ENCODE measurements around the gene FCHSD2. TPM values are rescaled to one million over a fixed set of nuclear protein-coding genes. Genes with fewer than 3 reads are reported as not detected.

FCHSD2 gene
- total and polyA plus RNA-seq, 2 donors from 2014 or later: 8.0 to 58.7 TPM

DNA sequence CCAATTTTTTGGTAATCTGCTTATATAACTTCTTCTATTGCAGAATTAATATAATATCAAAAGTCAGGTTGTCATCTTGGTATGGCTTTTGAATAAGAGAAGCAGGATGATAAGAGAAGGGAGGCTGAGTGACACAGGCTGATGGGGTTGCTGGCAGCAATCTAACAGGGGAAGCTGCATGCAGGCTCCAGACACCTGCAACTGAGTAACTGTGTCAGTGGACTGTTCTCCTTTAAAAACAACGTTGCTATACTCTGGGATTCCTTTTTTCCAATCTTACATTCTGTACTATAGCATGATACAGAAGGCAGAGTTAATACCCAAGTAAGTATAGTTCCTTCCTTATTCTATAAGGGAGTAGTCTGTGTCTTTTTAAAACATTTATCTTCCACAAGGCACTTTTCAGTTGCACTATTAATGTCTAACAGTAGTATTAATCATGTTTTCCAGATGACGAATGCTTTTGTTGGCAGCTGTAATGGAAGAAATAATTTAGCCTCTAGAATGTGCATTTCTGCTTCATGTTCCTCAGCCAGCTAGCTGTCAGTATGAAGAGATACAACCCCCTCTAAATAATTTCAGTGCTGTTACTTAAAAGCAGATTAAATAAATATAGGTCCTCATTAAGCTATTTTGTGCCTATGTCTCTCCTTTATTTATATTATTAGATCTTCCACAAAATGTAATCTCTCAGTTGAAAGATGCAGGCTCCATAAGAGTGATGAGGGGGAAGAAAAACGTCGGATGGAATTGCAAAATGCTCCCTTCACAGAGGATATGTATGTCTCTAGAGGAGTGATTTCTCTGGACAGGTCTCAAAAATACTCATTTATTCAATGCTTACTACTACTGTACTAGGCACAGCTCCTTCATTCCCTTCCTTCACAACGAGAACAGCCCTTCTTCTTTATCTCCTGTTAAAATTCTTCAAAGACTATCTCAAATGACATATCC lies 277.1 kb downstream of the FCHSD2 start:
- Histone ChIP-seq H3K27me3 (ENCODE audit: control insufficient read depth, insufficient read depth, low read length) (no peaks in the 10 kb centered on the region), H3K9ac (ENCODE audit: low read length in 3 of 3) (no peak overlapping the region), H3K27ac (ENCODE audit: low read depth in 2 of 2, low read length in 2 of 2) (no peak overlapping the region), H3K4me1 (ENCODE audit: control insufficient read depth in 2 of 3, insufficient read depth in 2 of 3, low read depth in 1 of 3, low read length in 3 of 3) (no peaks in the 10 kb centered on the region), H3K36me3 (ENCODE audit: control insufficient read depth in 2 of 3, insufficient read depth in 3 of 3, low read length in 3 of 3) (no peaks in the 10 kb centered on the region), H3K9me3 (ENCODE audit: control insufficient read depth in 2 of 3, insufficient read depth in 1 of 3, low read length in 3 of 3) (no peaks in the 10 kb centered on the region), H3K4me3 (ENCODE audit: low read length in 3 of 3) (no peak overlapping the region)
- intact Hi-C loops (cut with DNase I): no loop called here
- FAIRE-seq (no peak), DNase-seq (peak in 2 of 5 donors; percentile 44 to 79)
- TF ChIP-seq, protein P1, sequence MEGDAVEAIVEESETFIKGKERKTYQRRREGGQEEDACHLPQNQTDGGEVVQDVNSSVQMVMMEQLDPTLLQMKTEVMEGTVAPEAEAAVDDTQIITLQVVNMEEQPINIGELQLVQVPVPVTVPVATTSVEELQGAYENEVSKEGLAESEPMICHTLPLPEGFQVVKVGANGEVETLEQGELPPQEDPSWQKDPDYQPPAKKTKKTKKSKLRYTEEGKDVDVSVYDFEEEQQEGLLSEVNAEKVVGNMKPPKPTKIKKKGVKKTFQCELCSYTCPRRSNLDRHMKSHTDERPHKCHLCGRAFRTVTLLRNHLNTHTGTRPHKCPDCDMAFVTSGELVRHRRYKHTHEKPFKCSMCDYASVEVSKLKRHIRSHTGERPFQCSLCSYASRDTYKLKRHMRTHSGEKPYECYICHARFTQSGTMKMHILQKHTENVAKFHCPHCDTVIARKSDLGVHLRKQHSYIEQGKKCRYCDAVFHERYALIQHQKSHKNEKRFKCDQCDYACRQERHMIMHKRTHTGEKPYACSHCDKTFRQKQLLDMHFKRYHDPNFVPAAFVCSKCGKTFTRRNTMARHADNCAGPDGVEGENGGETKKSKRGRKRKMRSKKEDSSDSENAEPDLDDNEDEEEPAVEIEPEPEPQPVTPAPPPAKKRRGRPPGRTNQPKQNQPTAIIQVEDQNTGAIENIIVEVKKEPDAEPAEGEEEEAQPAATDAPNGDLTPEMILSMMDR (IDR thresholded peaks at IDR 0.05; ENCODE audit: borderline replicate concordance, extremely low read depth, insufficient read depth): no peak

GRCh38 chr11:72863916-72864315 lies 278.2 kb downstream of the FCHSD2 start:
- no peak overlapping the region for H3K27ac ChIP-seq (ENCODE audit: low read depth in 2 of 2, low read length in 2 of 2)
- intact Hi-C loops (cut with DNase I): no loop called here
- no peak for DNase-seq

DNA sequence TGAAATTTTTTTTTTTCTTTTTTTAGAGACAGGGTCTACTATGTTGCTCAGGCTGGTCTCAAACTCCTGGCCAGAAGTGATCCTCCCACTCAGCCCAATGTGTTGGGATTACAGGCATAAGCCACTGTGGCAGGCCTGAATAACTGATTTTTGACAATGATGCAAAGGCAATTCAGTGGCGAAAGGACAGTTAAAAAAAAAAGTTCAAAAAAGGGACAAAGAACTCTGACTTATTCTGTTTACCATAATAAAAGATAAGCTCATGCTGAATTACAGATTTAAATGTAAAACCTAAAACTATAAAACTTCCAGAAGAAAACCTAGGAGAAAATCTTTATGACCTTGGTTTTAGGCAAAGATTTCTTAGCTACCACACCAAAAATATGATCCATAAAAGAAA lies 279.0 kb downstream of the FCHSD2 start:
- FAIRE-seq (no peak), DNase-seq (no peak)
- Histone ChIP-seq H3K4me1 (ENCODE audit: control insufficient read depth in 2 of 3, insufficient read depth in 2 of 3, low read depth in 1 of 3, low read length in 3 of 3) (no peaks in the 10 kb centered on the region), H3K9me3 (ENCODE audit: control insufficient read depth in 2 of 3, insufficient read depth in 1 of 3, low read length in 3 of 3) (no peaks in the 10 kb centered on the region), H3K27ac (ENCODE audit: low read depth in 2 of 2, low read length in 2 of 2) (no peak overlapping the region), H3K36me3 (ENCODE audit: control insufficient read depth in 2 of 3, insufficient read depth in 3 of 3, low read length in 3 of 3) (no peaks in the 10 kb centered on the region), H3K9ac (ENCODE audit: low read length in 3 of 3) (no peak overlapping the region), H3K4me3 (ENCODE audit: low read length in 3 of 3) (no peak overlapping the region), H3K27me3 (ENCODE audit: control insufficient read depth, insufficient read depth, low read length) (no peaks in the 10 kb centered on the region)
- intact Hi-C loops (cut with DNase I): no loop called here
- TF ChIP-seq, protein P1 (IDR thresholded peaks at IDR 0.05; ENCODE audit: borderline replicate concordance, extremely low read depth, insufficient read depth): no peak

More at GRCh38 chr11:72863916-72864315, 278.2 kb downstream of the FCHSD2 start:
- no peaks in the 10 kb centered on the region for H3K36me3 ChIP-seq (ENCODE audit: control insufficient read depth in 2 of 3, insufficient read depth in 3 of 3, low read length in 3 of 3)
- no peaks in the 10 kb centered on the region for H3K4me1 ChIP-seq (ENCODE audit: control insufficient read depth in 2 of 3, insufficient read depth in 2 of 3, low read depth in 1 of 3, low read length in 3 of 3)
- no peak overlapping the region for H3K9ac ChIP-seq (ENCODE audit: low read length in 3 of 3)
- H3K9me3 ChIP-seq (ENCODE audit: control insufficient read depth in 2 of 3, insufficient read depth in 1 of 3, low read length in 3 of 3): no peaks in the 10 kb centered on the region
- TF ChIP-seq, protein P1 (IDR thresholded peaks at IDR 0.05; ENCODE audit: borderline replicate concordance, extremely low read depth, insufficient read depth): no peak
- no peak for FAIRE-seq
- no peak overlapping the region for H3K4me3 ChIP-seq (ENCODE audit: low read length in 3 of 3)
- H3K27me3 ChIP-seq (ENCODE audit: control insufficient read depth, insufficient read depth, low read length): no peaks in the 10 kb centered on the region

All from kidney (tissue), 14 donors.